Measurements from ENCODE around the gene MICAL1.
A peak's percentile ranks its signal among the peaks of the same experiment; 100 is the strongest.

The MICAL1 gene

DNA sequence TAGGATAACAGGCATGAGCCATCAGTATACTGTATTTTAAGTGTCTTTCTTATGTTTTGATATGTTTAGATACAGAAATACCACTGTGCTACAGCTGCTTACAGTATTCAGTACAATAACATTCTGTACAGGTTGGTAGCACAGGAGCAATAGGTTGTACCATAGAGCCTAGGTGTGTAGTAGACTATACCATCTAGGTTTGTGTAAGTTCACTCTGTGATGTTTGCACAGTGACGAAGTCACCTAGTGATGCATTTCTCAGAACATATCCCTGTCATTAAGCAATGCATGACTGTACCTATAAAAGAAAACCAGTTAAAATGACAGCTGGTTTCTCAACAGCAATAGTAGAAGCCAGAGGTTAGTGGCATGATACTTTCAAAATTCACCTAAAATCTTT lies 30.5 kb upstream of the MICAL1 start:
- H3K4me1 ChIP-seq (ENCODE audit: control insufficient read depth in 2 of 2, insufficient read depth in 2 of 2, low read length in 2 of 2): peaks cover 6 to 29% of the 10 kb centered on the region in 2 donors
- peaks cover 4 to 6% of the 10 kb centered on the region in 2 donors for H3K36me3 ChIP-seq (ENCODE audit: control insufficient read depth in 2 of 2, insufficient read depth in 2 of 2, low read length in 2 of 2)
- no peaks in the 10 kb centered on the region for H3K27me3 ChIP-seq (ENCODE audit: control insufficient read depth in 2 of 2, insufficient read depth in 2 of 2, low read length in 2 of 2)
- H3K9me3 ChIP-seq (ENCODE audit: control insufficient read depth in 2 of 2, low read length in 2 of 2): no peaks in the 10 kb centered on the region
- no peak overlapping the region for H3K4me3 ChIP-seq (ENCODE audit: low read length in 2 of 2)
- peak overlapping the region; percentile 43 to 66 for H3K27ac ChIP-seq (ENCODE audit: low read depth in 2 of 2, low read length in 2 of 2)
- no peak overlapping the region for H3K9ac ChIP-seq (ENCODE audit: low read depth in 1 of 2, low read length in 2 of 2)

DNA sequence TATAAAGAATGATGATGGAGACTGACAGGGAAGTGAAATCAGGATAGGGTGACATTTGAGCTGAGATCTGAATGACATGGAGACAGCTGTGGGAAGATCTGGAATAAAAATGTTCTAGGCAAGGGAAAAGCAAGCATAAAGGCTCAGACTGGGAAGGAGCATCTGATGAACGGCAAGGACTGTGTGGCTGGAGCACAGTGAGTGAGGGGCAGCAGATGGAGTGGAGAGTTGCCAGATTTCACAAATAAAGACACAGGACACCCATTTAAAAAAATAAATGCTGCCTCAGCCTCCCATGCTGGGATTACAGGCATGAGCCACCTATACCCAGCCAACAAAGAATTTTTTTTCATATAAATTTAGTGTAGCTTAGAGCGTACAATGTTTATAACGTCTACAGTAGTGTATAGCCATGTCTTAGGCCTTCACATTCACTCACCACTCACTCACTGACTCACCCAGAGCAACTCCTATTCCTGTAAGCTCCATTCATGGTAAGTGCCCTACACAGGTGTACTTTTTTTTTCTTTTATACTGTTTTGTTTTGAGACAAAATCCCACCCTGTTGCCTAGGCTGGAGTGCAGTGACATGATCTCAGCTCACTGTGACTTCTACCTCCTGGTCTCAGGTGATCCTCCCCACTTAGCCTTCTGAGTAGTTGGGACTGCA lies 29.8 kb upstream of the MICAL1 start:
- H3K9ac ChIP-seq (ENCODE audit: low read depth in 1 of 2, low read length in 2 of 2): no peak overlapping the region
- no peaks in the 10 kb centered on the region for H3K9me3 ChIP-seq (ENCODE audit: control insufficient read depth in 2 of 2, low read length in 2 of 2)
- peaks cover 8 to 12% of the 10 kb centered on the region in 2 donors for H3K36me3 ChIP-seq (ENCODE audit: control insufficient read depth in 2 of 2, insufficient read depth in 2 of 2, low read length in 2 of 2)
- H3K4me3 ChIP-seq (ENCODE audit: low read length in 2 of 2): no peak overlapping the region
- H3K27me3 ChIP-seq (ENCODE audit: control insufficient read depth in 2 of 2, insufficient read depth in 2 of 2, low read length in 2 of 2): no peaks in the 10 kb centered on the region
- H3K27ac ChIP-seq (ENCODE audit: low read depth in 2 of 2, low read length in 2 of 2): peak overlapping the region; percentile 43 to 66
- H3K4me1 ChIP-seq (ENCODE audit: control insufficient read depth in 2 of 2, insufficient read depth in 2 of 2, low read length in 2 of 2): peaks cover 12 to 30% of the 10 kb centered on the region in 2 donors

DNA sequence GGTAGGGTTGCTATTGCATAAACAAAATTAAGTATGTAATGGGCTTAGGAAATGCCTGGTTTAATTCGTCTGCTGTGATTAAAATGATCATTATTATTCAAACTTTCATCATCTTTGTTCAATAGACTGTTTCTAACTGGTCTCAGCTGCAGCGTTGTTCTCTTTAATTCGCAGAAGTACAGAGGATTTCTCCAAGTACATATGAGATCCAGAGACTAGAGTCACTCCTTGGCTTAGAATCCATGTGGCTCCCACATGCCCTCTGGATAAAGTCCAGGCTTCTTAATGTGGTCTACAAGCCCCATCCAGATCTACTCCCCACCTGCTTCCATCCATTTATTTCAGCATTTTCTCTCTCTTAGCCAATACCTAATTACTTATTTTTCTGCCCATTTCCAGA lies 28.6 kb upstream of the MICAL1 start:
- Histone ChIP-seq H3K36me3 (ENCODE audit: control insufficient read depth in 2 of 2, insufficient read depth in 2 of 2, low read length in 2 of 2) (peaks cover 8 to 13% of the 10 kb centered on the region in 2 donors), H3K27me3 (ENCODE audit: control insufficient read depth in 2 of 2, insufficient read depth in 2 of 2, low read length in 2 of 2) (no peaks in the 10 kb centered on the region), H3K4me1 (ENCODE audit: control insufficient read depth in 2 of 2, insufficient read depth in 2 of 2, low read length in 2 of 2) (peaks cover 16 to 38% of the 10 kb centered on the region in 2 donors), H3K9ac (ENCODE audit: low read depth in 1 of 2, low read length in 2 of 2) (peak overlapping the region; percentile 54 to 56), H3K4me3 (ENCODE audit: low read length in 2 of 2) (peak overlapping the region in 1 of 2 donors; percentile 78), H3K27ac (ENCODE audit: low read depth in 2 of 2, low read length in 2 of 2) (peak overlapping the region; percentile 68 to 72), H3K9me3 (ENCODE audit: control insufficient read depth in 2 of 2, low read length in 2 of 2) (no peaks in the 10 kb centered on the region)

DNA sequence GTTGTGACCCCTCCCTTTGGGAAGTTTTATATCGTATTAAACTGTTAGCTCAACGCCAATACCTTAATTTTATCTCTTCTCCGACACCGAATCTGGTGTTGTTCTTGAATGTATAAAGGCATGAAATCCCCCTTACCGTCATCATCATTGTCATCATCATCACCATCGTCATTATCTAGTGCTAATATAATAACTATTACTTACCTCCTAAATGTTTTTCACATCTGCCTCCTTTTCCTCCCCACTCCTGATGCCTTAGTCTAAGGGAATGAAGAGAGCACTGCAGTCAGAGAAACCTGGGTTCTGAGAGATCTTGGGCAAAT lies 28.1 kb upstream of the MICAL1 start:
- peak overlapping the region; percentile 54 to 56 for H3K9ac ChIP-seq (ENCODE audit: low read depth in 1 of 2, low read length in 2 of 2)
- H3K4me3 ChIP-seq (ENCODE audit: low read length in 2 of 2): peak overlapping the region; percentile 45 to 78
- H3K27me3 ChIP-seq (ENCODE audit: control insufficient read depth in 2 of 2, insufficient read depth in 2 of 2, low read length in 2 of 2): no peaks in the 10 kb centered on the region
- no peaks in the 10 kb centered on the region for H3K9me3 ChIP-seq (ENCODE audit: control insufficient read depth in 2 of 2, low read length in 2 of 2)
- H3K36me3 ChIP-seq (ENCODE audit: control insufficient read depth in 2 of 2, insufficient read depth in 2 of 2, low read length in 2 of 2): peaks cover 8 to 13% of the 10 kb centered on the region in 2 donors
- peaks cover 16 to 40% of the 10 kb centered on the region in 2 donors for H3K4me1 ChIP-seq (ENCODE audit: control insufficient read depth in 2 of 2, insufficient read depth in 2 of 2, low read length in 2 of 2)
- peak overlapping the region; percentile 68 to 72 for H3K27ac ChIP-seq (ENCODE audit: low read depth in 2 of 2, low read length in 2 of 2)

DNA sequence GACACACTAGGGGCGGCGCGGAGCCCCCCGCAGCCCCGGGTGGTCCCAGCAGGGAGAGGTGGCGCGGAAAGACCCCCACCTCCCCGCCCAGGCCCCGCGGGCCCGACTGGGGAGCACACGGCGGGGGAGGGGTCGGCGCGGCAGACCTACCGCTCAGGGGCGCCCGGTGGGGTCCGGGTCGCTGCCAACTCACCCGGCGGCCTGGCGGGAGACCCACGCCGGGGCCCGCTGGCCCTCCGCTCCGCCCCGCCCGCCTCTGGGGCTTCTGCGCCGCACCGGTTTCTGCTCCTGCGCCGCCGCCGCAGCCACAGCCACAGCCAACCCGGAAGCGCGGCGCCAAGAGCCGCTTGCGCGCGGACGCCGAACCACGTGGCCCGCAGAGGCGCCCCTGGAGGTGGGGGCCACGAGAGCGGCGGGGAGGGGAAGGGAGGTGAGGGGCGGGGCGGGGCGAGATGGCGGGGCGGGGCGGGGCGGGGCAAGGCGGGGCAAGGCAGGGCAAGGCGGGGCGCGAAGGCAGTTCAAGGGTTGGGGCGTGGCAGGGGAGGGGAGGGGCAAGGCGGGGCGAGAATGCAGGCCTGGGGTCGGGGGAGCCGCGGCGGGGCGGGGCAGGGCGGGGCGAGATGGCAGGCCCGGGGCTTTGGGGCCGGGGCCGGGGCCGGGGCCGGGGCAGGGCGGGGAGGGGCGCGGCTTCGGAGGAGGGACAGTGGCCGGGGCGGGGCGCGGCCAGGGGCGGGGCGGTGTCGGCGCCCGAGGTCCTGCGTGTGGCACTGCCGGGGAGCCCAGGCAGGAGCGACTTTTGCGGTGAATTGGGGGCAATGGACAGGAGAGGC lies 27.5 kb upstream of the MICAL1 start, which contains the start of gene ZBTB24:
Gene ZBTB24, minus strand, starts transcription at position 315 of the 830 bp plus-strand sequence. CDS start 1,193 bp downstream, outside the sequence.
- H3K9me3 ChIP-seq (ENCODE audit: control insufficient read depth in 2 of 2, low read length in 2 of 2): no peaks in the 10 kb centered on the region
- H3K27me3 ChIP-seq (ENCODE audit: control insufficient read depth in 2 of 2, insufficient read depth in 2 of 2, low read length in 2 of 2): no peaks in the 10 kb centered on the region
- peaks cover 16 to 40% of the 10 kb centered on the region in 2 donors for H3K4me1 ChIP-seq (ENCODE audit: control insufficient read depth in 2 of 2, insufficient read depth in 2 of 2, low read length in 2 of 2)
- H3K9ac ChIP-seq (ENCODE audit: low read depth in 1 of 2, low read length in 2 of 2): peak within 1 kb of the TSS; percentile 85 to 89
- H3K4me3 ChIP-seq (ENCODE audit: low read length in 2 of 2): peak within 1 kb of the TSS; percentile 67 to 92
- peak within 1 kb of the TSS; percentile 76 to 87 for H3K27ac ChIP-seq (ENCODE audit: low read depth in 2 of 2, low read length in 2 of 2)
- peaks cover 8 to 13% of the 10 kb centered on the region in 2 donors for H3K36me3 ChIP-seq (ENCODE audit: control insufficient read depth in 2 of 2, insufficient read depth in 2 of 2, low read length in 2 of 2)

DNA sequence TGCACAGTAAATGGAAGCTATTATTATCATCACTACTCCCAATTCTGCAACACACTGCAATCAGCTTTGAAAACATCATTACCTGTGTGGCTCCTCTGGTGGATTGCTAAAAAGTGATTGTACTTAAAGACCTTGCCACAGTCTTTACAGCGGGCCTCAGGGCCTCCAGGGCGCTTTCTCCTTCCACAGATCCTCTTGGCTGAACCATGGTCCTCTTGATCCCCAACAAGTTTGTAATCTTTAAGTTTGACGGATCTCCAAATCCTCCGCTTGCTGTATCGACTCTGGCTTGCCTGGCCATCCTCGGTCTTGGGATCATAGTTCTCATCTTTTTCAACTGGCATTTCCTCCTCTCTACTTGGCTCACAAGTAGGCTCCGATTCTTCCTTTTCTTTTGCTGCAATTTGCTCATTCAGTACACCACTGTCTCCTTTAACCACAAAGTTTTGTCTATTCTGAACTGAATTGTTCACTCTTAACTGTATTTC lies 25.5 kb upstream of the MICAL1 start:
- no peaks in the 10 kb centered on the region for H3K27me3 ChIP-seq (ENCODE audit: control insufficient read depth in 2 of 2, insufficient read depth in 2 of 2, low read length in 2 of 2)
- H3K27ac ChIP-seq (ENCODE audit: low read depth in 2 of 2, low read length in 2 of 2): no peak overlapping the region
- peak overlapping the region; percentile 7 to 62 for H3K4me3 ChIP-seq (ENCODE audit: low read length in 2 of 2)
- H3K36me3 ChIP-seq (ENCODE audit: control insufficient read depth in 2 of 2, insufficient read depth in 2 of 2, low read length in 2 of 2): peaks cover 14 to 26% of the 10 kb centered on the region in 2 donors
- no peak overlapping the region for H3K9ac ChIP-seq (ENCODE audit: low read depth in 1 of 2, low read length in 2 of 2)
- H3K4me1 ChIP-seq (ENCODE audit: control insufficient read depth in 2 of 2, insufficient read depth in 2 of 2, low read length in 2 of 2): peaks cover 23 to 44% of the 10 kb centered on the region in 2 donors
- no peaks in the 10 kb centered on the region for H3K9me3 ChIP-seq (ENCODE audit: control insufficient read depth in 2 of 2, low read length in 2 of 2)

DNA sequence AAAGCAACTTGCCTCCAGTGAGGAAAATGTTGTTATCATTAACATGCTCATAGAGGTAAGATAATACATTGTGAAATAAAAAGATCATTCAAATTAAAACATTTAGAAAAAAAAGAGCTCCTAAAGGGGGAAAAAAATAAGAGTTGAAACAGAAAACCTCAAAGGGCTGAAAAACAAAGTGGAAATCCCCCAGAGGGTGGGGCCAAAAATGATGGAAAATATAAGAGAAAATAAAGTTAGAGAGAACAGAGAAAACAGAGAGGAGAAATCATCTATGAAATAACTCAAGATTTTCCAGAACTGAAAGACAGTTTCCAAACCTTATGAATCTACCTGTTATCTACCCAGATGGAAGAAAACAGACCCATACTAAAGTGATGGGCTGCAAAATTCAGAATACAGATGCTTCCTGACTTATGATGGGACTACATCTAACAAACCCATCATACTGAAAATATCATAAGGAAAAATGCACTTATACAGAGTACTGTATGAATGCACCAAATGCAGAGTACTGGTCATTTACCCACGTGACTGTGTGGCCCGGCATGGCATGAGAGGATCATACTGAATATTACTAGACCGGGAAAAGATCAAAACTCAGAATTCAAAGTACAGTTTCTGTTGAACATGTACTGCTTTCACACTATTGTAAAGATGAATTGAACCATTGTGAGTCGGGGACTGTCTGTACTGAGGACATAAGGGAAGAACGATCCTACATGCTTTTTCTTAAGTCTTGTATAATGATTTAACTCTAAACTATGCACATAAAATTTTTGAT lies 23.5 kb upstream of the MICAL1 start:
- Histone ChIP-seq H3K27ac (ENCODE audit: low read depth in 2 of 2, low read length in 2 of 2) (no peak overlapping the region), H3K9ac (ENCODE audit: low read depth in 1 of 2, low read length in 2 of 2) (no peak overlapping the region), H3K4me3 (ENCODE audit: low read length in 2 of 2) (peak overlapping the region in 1 of 2 donors; percentile 27), H3K27me3 (ENCODE audit: control insufficient read depth in 2 of 2, insufficient read depth in 2 of 2, low read length in 2 of 2) (no peaks in the 10 kb centered on the region), H3K36me3 (ENCODE audit: control insufficient read depth in 2 of 2, insufficient read depth in 2 of 2, low read length in 2 of 2) (peaks cover 27 to 41% of the 10 kb centered on the region in 2 donors), H3K9me3 (ENCODE audit: control insufficient read depth in 2 of 2, low read length in 2 of 2) (no peaks in the 10 kb centered on the region), H3K4me1 (ENCODE audit: control insufficient read depth in 2 of 2, insufficient read depth in 2 of 2, low read length in 2 of 2) (peaks cover 23 to 35% of the 10 kb centered on the region in 2 donors)

DNA sequence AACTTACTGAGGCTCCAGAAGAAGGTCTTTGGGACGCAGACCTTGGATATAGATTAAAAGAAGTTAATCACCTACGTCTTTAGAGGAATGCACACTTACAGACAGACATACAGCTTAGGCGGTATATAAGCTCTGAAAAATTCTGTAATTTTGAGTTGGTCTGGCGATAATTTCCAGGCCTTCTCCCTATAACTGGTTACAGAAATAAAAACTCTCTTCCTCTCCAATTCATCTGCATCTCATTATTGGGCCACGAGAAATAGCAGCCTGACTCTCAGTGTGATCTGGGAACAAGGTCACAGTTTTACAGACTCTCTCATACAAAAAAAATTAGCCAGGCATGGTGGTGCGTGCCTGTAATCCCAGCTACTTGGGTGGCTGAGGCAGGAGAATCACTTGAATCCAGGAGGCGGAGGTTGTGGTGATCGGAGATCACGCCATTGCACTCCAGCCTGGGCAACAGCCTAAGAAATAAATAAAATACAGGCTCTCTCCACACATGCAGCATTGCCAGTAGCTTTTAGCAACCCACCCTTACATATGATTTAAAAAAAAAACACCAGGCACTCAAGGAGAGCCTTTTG lies 22.7 kb upstream of the MICAL1 start:
- H3K4me1 ChIP-seq (ENCODE audit: control insufficient read depth in 2 of 2, insufficient read depth in 2 of 2, low read length in 2 of 2): peaks cover 23 to 30% of the 10 kb centered on the region in 2 donors
- no peak overlapping the region for H3K9ac ChIP-seq (ENCODE audit: low read depth in 1 of 2, low read length in 2 of 2)
- H3K27ac ChIP-seq (ENCODE audit: low read depth in 2 of 2, low read length in 2 of 2): no peak overlapping the region
- peaks cover 30 to 48% of the 10 kb centered on the region in 2 donors for H3K36me3 ChIP-seq (ENCODE audit: control insufficient read depth in 2 of 2, insufficient read depth in 2 of 2, low read length in 2 of 2)
- no peaks in the 10 kb centered on the region for H3K27me3 ChIP-seq (ENCODE audit: control insufficient read depth in 2 of 2, insufficient read depth in 2 of 2, low read length in 2 of 2)
- no peaks in the 10 kb centered on the region for H3K9me3 ChIP-seq (ENCODE audit: control insufficient read depth in 2 of 2, low read length in 2 of 2)
- H3K4me3 ChIP-seq (ENCODE audit: low read length in 2 of 2): no peak overlapping the region

DNA sequence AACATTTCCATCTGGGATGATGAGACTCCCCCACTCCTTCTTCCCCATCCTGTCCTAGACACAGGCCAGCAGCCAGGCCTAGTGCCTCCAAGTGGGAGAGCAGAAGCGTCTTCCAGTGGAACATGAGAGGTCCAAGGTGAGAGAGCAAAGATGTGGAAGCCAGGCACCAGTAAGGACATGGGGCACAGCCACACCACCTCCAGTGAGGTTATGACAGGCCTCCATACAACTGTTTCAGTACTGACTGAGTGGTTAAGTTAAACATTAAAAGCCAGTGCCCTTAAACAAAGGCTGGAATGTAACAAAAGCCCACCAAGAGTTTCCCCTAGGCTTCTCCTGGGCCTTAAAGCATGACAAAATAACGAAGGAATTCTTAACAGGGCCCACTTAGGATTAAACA lies 22.2 kb upstream of the MICAL1 start:
- no peaks in the 10 kb centered on the region for H3K27me3 ChIP-seq (ENCODE audit: control insufficient read depth in 2 of 2, insufficient read depth in 2 of 2, low read length in 2 of 2)
- H3K27ac ChIP-seq (ENCODE audit: low read depth in 2 of 2, low read length in 2 of 2): no peak overlapping the region
- H3K4me1 ChIP-seq (ENCODE audit: control insufficient read depth in 2 of 2, insufficient read depth in 2 of 2, low read length in 2 of 2): peaks cover 23 to 30% of the 10 kb centered on the region in 2 donors
- no peak overlapping the region for H3K9ac ChIP-seq (ENCODE audit: low read depth in 1 of 2, low read length in 2 of 2)
- no peaks in the 10 kb centered on the region for H3K9me3 ChIP-seq (ENCODE audit: control insufficient read depth in 2 of 2, low read length in 2 of 2)
- H3K36me3 ChIP-seq (ENCODE audit: control insufficient read depth in 2 of 2, insufficient read depth in 2 of 2, low read length in 2 of 2): peaks cover 36 to 53% of the 10 kb centered on the region in 2 donors
- H3K4me3 ChIP-seq (ENCODE audit: low read length in 2 of 2): no peak overlapping the region
